D721Med (cell line): ENCODE results near the gene ACTA2.

Experiments
- DNase-seq: peaks from one replicate; pipeline ENCODE4 v3.0.0; 2011; ENCODE audit warnings: low spot score; ENCODE audit not compliant: insufficient read length
- FAIRE-seq: peaks from 2 replicates; lab custom pipeline; 2011; peaks lifted over from hg19 to GRCh38; lab: Jason Lieb, UNC
- CTCF ChIP-seq: IDR thresholded peaks from 2 replicates; pipeline ENCODE4 v1.5.1; 2012; ENCODE audit warnings: mild to moderate bottlenecking, control low read depth; ENCODE audit not compliant: insufficient read depth; ENCODE audit errors: missing control alignments

The ACTA2 gene

GRCh38 chr10:88981435-88981834, 28.9 kb upstream of the ACTA2 start:
- no peak for TF ChIP-seq CTCF
- DNase-seq (no peak), FAIRE-seq (no peak)

- TF ChIP-seq CTCF, result no peak
- no peak for FAIRE-seq
- DNase-seq, result no peak
Observed at GRCh38 chr10:88980800-88981199, 28.2 kb upstream of the ACTA2 start.

GRCh38 chr10:88980247-88980646, 27.7 kb upstream of the ACTA2 start:
- FAIRE-seq, result no peak
- TF ChIP-seq CTCF, result no peak

GRCh38 chr10:88979603-88980002, 27.0 kb upstream of the ACTA2 start:
- DNase-seq, result no peak
- no peak for FAIRE-seq

More at GRCh38 chr10:88980247-88980646, 27.7 kb upstream of the ACTA2 start:
- DNase-seq, result no peak

GRCh38 chr10:88979153-88979562, 26.6 kb upstream of the ACTA2 start:
- no peak for TF ChIP-seq CTCF
- FAIRE-seq, result no peak
- no peak for DNase-seq

More at GRCh38 chr10:88979603-88980002, 27.0 kb upstream of the ACTA2 start:
- TF ChIP-seq CTCF, result no peak

GRCh38 chr10:88978463-88978862, 25.9 kb upstream of the ACTA2 start:
- TF ChIP-seq CTCF, result no peak
- DNase-seq (no peak), FAIRE-seq (no peak)

GRCh38 chr10:88975377-88975720, 22.8 kb upstream of the ACTA2 start:
- no peak for FAIRE-seq

More at GRCh38 chr10:88975377-88975720, 22.8 kb upstream of the ACTA2 start:
- no peak for DNase-seq
- TF ChIP-seq CTCF, result no peak
